Measurements from ENCODE around the gene GALNT12. TPM values are rescaled to one million over a fixed set of nuclear protein-coding genes. Genes with fewer than 3 reads are reported as not detected.

Gene GALNT12
- total RNA-seq, 2 donors from 2014 or later: 69.6 to 145 TPM

GRCh38 chr9:98767196-98767595 is 40.3 kb upstream of the GALNT12 start:
- H3K4me1 ChIP-seq: no peaks in the 10 kb centered on the region
- H3K9ac ChIP-seq (ENCODE audit: low read depth in 2 of 2, low read length in 2 of 2): no peak overlapping the region
- DNase-seq: peak; percentile 11
- no peak overlapping the region for H3K4me3 ChIP-seq
- no peaks in the 10 kb centered on the region for H3K27me3 ChIP-seq
- intact Hi-C loops (cut with DNase I): no loop called here
- H3K36me3 ChIP-seq: no peaks in the 10 kb centered on the region
- TF ChIP-seq, protein P1, sequence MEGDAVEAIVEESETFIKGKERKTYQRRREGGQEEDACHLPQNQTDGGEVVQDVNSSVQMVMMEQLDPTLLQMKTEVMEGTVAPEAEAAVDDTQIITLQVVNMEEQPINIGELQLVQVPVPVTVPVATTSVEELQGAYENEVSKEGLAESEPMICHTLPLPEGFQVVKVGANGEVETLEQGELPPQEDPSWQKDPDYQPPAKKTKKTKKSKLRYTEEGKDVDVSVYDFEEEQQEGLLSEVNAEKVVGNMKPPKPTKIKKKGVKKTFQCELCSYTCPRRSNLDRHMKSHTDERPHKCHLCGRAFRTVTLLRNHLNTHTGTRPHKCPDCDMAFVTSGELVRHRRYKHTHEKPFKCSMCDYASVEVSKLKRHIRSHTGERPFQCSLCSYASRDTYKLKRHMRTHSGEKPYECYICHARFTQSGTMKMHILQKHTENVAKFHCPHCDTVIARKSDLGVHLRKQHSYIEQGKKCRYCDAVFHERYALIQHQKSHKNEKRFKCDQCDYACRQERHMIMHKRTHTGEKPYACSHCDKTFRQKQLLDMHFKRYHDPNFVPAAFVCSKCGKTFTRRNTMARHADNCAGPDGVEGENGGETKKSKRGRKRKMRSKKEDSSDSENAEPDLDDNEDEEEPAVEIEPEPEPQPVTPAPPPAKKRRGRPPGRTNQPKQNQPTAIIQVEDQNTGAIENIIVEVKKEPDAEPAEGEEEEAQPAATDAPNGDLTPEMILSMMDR (IDR thresholded peaks at IDR 0.05): no peak
- H3K9me3 ChIP-seq: no peaks in the 10 kb centered on the region
- H3K27ac ChIP-seq: no peak overlapping the region

- H3K9ac ChIP-seq (ENCODE audit: low read depth in 2 of 2, low read length in 2 of 2): no peak overlapping the region
- peak; percentile 10 for DNase-seq
- no peaks in the 10 kb centered on the region for H3K36me3 ChIP-seq
- TF ChIP-seq, protein P1 (IDR thresholded peaks at IDR 0.05): no peak
- intact Hi-C loops (cut with DNase I): no loop called here
- no peak overlapping the region for H3K27ac ChIP-seq
- H3K9me3 ChIP-seq: no peaks in the 10 kb centered on the region
- no peaks in the 10 kb centered on the region for H3K4me1 ChIP-seq
- no peak overlapping the region for H3K4me3 ChIP-seq
- no peaks in the 10 kb centered on the region for H3K27me3 ChIP-seq
Measured at GRCh38 chr9:98767915-98768314, 39.6 kb upstream of the GALNT12 start.

DNA sequence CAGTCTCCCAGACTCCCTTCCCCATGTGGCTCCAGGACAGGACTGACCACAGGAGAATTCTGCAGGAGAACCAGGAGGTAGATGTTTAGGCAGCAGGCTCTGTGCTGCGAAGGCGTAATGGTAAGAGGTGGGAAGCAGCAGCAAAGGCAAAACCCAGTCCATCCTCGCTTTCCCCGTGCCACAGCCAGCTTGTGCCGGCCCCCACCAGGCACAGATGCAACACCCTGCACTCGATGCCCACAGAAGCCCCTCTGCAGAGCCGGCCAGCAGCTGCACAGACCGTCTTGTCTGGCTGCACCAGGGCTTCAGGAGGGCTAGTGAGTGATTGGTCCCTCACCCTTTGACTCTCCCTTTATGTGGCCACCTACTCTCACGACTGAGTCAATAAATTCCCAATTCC is 39.1 kb upstream of the GALNT12 start:
- H3K9me3 ChIP-seq: no peaks in the 10 kb centered on the region
- DNase-seq: no peak
- intact Hi-C loops (cut with DNase I): no loop called here
- H3K9ac ChIP-seq (ENCODE audit: low read depth in 2 of 2, low read length in 2 of 2): no peak overlapping the region
- no peaks in the 10 kb centered on the region for H3K4me1 ChIP-seq
- H3K36me3 ChIP-seq: no peaks in the 10 kb centered on the region
- H3K4me3 ChIP-seq: no peak overlapping the region
- H3K27ac ChIP-seq: no peak overlapping the region
- TF ChIP-seq, protein P1 (IDR thresholded peaks at IDR 0.05): no peak
- no peaks in the 10 kb centered on the region for H3K27me3 ChIP-seq

DNA sequence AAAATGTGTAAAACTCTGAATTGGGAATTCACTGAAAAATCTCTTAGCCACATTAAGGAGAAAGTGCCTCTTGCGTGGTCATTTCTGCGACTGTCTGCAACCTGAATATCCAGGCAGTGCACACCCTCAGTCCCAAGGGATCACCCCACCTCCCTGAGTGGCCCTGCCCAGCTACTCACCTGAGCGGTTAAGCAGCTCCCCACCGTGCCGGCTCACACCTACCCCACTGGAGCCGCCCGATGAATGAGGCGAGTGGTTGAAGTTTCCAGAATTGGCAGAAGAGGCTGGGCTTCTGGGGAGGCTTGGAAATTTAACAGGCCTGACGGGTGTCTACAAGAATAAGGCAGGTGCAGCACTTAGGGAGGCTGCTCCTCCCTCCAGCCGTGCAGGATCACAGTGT is 36.8 kb upstream of the GALNT12 start:
- no peaks in the 10 kb centered on the region for H3K36me3 ChIP-seq
- H3K9ac ChIP-seq (ENCODE audit: low read depth in 2 of 2, low read length in 2 of 2): no peak overlapping the region
- H3K27me3 ChIP-seq: no peaks in the 10 kb centered on the region
- intact Hi-C loops (cut with DNase I): no loop called here
- H3K4me3 ChIP-seq: no peak overlapping the region
- DNase-seq: peak; percentile 11
- H3K27ac ChIP-seq: no peak overlapping the region
- H3K9me3 ChIP-seq: no peaks in the 10 kb centered on the region
- H3K4me1 ChIP-seq: no peaks in the 10 kb centered on the region
- TF ChIP-seq, protein P1 (IDR thresholded peaks at IDR 0.05): no peak

- intact Hi-C loops (cut with DNase I): no loop called here
- H3K4me1 ChIP-seq: no peaks in the 10 kb centered on the region
- no peaks in the 10 kb centered on the region for H3K27me3 ChIP-seq
- no peaks in the 10 kb centered on the region for H3K36me3 ChIP-seq
- no peak overlapping the region for H3K27ac ChIP-seq
- peak; percentile 10 for DNase-seq
- no peaks in the 10 kb centered on the region for H3K9me3 ChIP-seq
- H3K9ac ChIP-seq (ENCODE audit: low read depth in 2 of 2, low read length in 2 of 2): no peak overlapping the region
- TF ChIP-seq, protein P1 (IDR thresholded peaks at IDR 0.05): no peak
- H3K4me3 ChIP-seq: no peak overlapping the region
Measured at GRCh38 chr9:98771209-98771874, 36.1 kb upstream of the GALNT12 start.

Data from colonic mucosa (tissue), 4 donors.